H9 (cell line): ENCODE measurements around the gene TMEM170B. TPM values are rescaled to one million over a fixed set of nuclear protein-coding genes. Genes with fewer than 3 reads are reported as not detected.

ENCODE experiments used
- DNase-seq: peaks from one replicate; pipeline ENCODE4 v3.0.0-alpha.2; 2017
- H2AFZ ChIP-seq: one replicate; pipeline ENCODE4 v1.6.1; 2013; ENCODE audit warnings: mild to moderate bottlenecking, low read length, control low read depth, moderate library complexity
- H2AK5ac ChIP-seq: 2 replicates; pipeline ENCODE4 v1.6.1; 2013; ENCODE audit warnings: low read length, control low read depth, mixed read lengths; ENCODE audit not compliant: insufficient read length
- H2BK120ac ChIP-seq: one replicate; pipeline ENCODE4 v1.6.1; 2013; ENCODE audit warnings: low read depth, mild to moderate bottlenecking, low read length, control low read depth, inconsistent platforms; ENCODE audit not compliant: poor library complexity, severe bottlenecking
- H2BK12ac ChIP-seq: 2 replicates; pipeline ENCODE4 v1.6.1; 2013; ENCODE audit warnings: low read length, control low read depth, mixed read lengths, low read depth; ENCODE audit not compliant: insufficient read length
- H2BK15ac ChIP-seq: 2 replicates; pipeline ENCODE4 v1.6.1; 2013; ENCODE audit warnings: low read depth, low read length, control low read depth
- H2BK20ac ChIP-seq: one replicate; pipeline ENCODE4 v1.6.1; 2013; ENCODE audit warnings: low read depth, mild to moderate bottlenecking, low read length, control low read depth, inconsistent platforms; ENCODE audit not compliant: poor library complexity, severe bottlenecking
- H2BK5ac ChIP-seq: 2 replicates; pipeline ENCODE4 v1.6.1; 2013; ENCODE audit warnings: low read length, control low read depth, mixed read lengths; ENCODE audit not compliant: insufficient read length
- H3K14ac ChIP-seq: 2 replicates; pipeline ENCODE4 v1.6.1; 2013; ENCODE audit warnings: low read length, control low read depth; ENCODE audit not compliant: insufficient read depth
- H3K18ac ChIP-seq: 2 replicates; pipeline ENCODE4 v1.6.1; 2013; ENCODE audit warnings: low read depth, mild to moderate bottlenecking, mixed read lengths, low read length, control low read depth; ENCODE audit not compliant: insufficient read length
- H3K23ac ChIP-seq: 2 replicates; pipeline ENCODE4 v1.6.1; 2013; ENCODE audit warnings: low read length, control low read depth, mixed read lengths, low read depth; ENCODE audit not compliant: insufficient read length
- H3K23me2 ChIP-seq: 2 replicates; pipeline ENCODE4 v1.6.1; 2013; ENCODE audit warnings: low read depth, mild to moderate bottlenecking, mixed read lengths, low read length, control low read depth; ENCODE audit not compliant: insufficient read length, poor library complexity, severe bottlenecking
- H3K27ac ChIP-seq: 2 replicates; pipeline ENCODE4 v1.5.1; 2013; ENCODE audit warnings: low read length, control low read depth, mixed read lengths, low read depth; ENCODE audit not compliant: insufficient read length
- H3K27me3 ChIP-seq: 2 replicates; pipeline ENCODE4 v1.6.1; 2013; ENCODE audit warnings: low read length, control low read depth, inconsistent platforms; ENCODE audit not compliant: insufficient read depth
- H3K4ac ChIP-seq: 2 replicates; pipeline ENCODE4 v1.6.1; 2013; ENCODE audit warnings: low read depth, mild to moderate bottlenecking, control low read depth, inconsistent platforms, low read length, moderate library complexity
- H3K4me1 ChIP-seq: 2 replicates; pipeline ENCODE4 v1.6.1; 2013; ENCODE audit warnings: low read length, control low read depth, inconsistent platforms; ENCODE audit not compliant: insufficient read depth
- H3K4me2 ChIP-seq: 2 replicates; pipeline ENCODE4 v1.6.1; 2013; ENCODE audit warnings: low read length, control low read depth, mixed read lengths; ENCODE audit not compliant: insufficient read length, insufficient read depth
- H3K56ac ChIP-seq: 2 replicates; pipeline ENCODE4 v1.6.1; 2013; ENCODE audit warnings: low read depth, mild to moderate bottlenecking, mixed read lengths, low read length, control low read depth; ENCODE audit not compliant: insufficient read length
- H3K79me1 ChIP-seq: 2 replicates; pipeline ENCODE4 v1.6.1; 2013; ENCODE audit warnings: low read depth, mild to moderate bottlenecking, moderate library complexity, low read length, control low read depth, inconsistent platforms; ENCODE audit not compliant: insufficient read depth, poor library complexity, severe bottlenecking
- H3K79me2 ChIP-seq: 2 replicates; pipeline ENCODE4 v1.6.1; 2013; ENCODE audit warnings: low read length, control low read depth, inconsistent platforms; ENCODE audit not compliant: insufficient read depth
- H3K9ac ChIP-seq: 2 replicates; pipeline ENCODE4 v1.6.1; 2013; ENCODE audit warnings: low read length, control low read depth, mixed read lengths; ENCODE audit not compliant: insufficient read length; ENCODE audit errors: extremely low read depth
- H3K9me3 ChIP-seq: one replicate; pipeline ENCODE4 v1.6.1; 2013; ENCODE audit warnings: low read depth, low read length, inconsistent platforms; ENCODE audit not compliant: control insufficient read depth
- H3T11ph ChIP-seq: one replicate; pipeline ENCODE4 v1.6.1; 2013; ENCODE audit warnings: mild to moderate bottlenecking, low read length, control low read depth, inconsistent platforms
- H4K20me1 ChIP-seq: one replicate; pipeline ENCODE4 v1.6.1; 2013; ENCODE audit not compliant: control insufficient read depth, insufficient read length, insufficient read depth
- H4K5ac ChIP-seq: 2 replicates; pipeline ENCODE4 v1.6.1; 2013; ENCODE audit warnings: low read depth, mild to moderate bottlenecking, mixed read lengths, low read length, control low read depth; ENCODE audit not compliant: insufficient read length
- H4K8ac ChIP-seq: replicated peaks from 2 replicates; pipeline ENCODE4 v1.6.1; 2013; ENCODE audit warnings: low read length, control low read depth, mixed read lengths, low read depth; ENCODE audit not compliant: insufficient read length
- H4K91ac ChIP-seq: 2 replicates; pipeline ENCODE4 v1.6.1; 2013; ENCODE audit warnings: low read depth, mild to moderate bottlenecking, moderate library complexity, mixed read lengths, low read length, control low read depth; ENCODE audit not compliant: insufficient read length
- H3K27ac Mint-ChIP-seq, 3 experiments: 2 replicates in 2 of 3; 3 replicates in 1 of 3; pipeline ENCODE4 v1.8.0; 2020 to 2021; ENCODE audit warnings: mixed read lengths in 3 of 3, mild to moderate bottlenecking in 1 of 3, moderate library complexity in 1 of 3
- H3K27me3 Mint-ChIP-seq: 2 replicates; pipeline ENCODE4 v1.8.0; 2021; ENCODE audit warnings: low read depth, mild to moderate bottlenecking, moderate library complexity, mixed read lengths
- H3K36me3 Mint-ChIP-seq, 3 experiments: 2 replicates in 2 of 3; 3 replicates in 1 of 3; pipeline ENCODE4 v1.8.0; 2020 to 2021; ENCODE audit warnings: low read depth in 3 of 3, mixed read lengths in 3 of 3; ENCODE audit not compliant: insufficient read depth in 1 of 3
- H3K4me1 Mint-ChIP-seq, 2 experiments: 2 replicates each; pipeline ENCODE4 v1.8.0; 2020; ENCODE audit warnings: mixed read lengths in 2 of 2
- H3K4me3 Mint-ChIP-seq, 2 experiments: 2 replicates in 1 of 2; 3 replicates in 1 of 2; pipeline ENCODE4 v1.8.0; 2020 to 2021; ENCODE audit warnings: mild to moderate bottlenecking in 2 of 2, mixed read lengths in 2 of 2, moderate library complexity in 1 of 2
- H3K9me3 Mint-ChIP-seq, 2 experiments: 2 replicates in 1 of 2; 3 replicates in 1 of 2; pipeline ENCODE4 v1.8.0; 2020; ENCODE audit warnings: mild to moderate bottlenecking in 2 of 2, mixed read lengths in 2 of 2, moderate library complexity in 1 of 2
- CTCF ChIP-seq: fragments of 200-600 bp; sonication (generic); conservative IDR thresholded peaks from 3 replicates; pipeline ENCODE4 v1.8.0; 2021; ENCODE audit warnings: antibody characterized with exemption, mild to moderate bottlenecking
- WGBS: extraction: QIAGEN DNeasy Blood & Tissue Kit; methylation state at CpG from one replicate; pipeline ENCODE4 v1.1.7; 2013; ENCODE audit warnings: missing lambda C conversion rate, low lambda C conversion rate, mixed read lengths; ENCODE audit not compliant: insufficient read length; ENCODE audit errors: extremely low coverage; 5-methylcytosine and 5-hydroxymethylcytosine counted together
- total RNA-seq: library from RNA; stranded (reverse); gene quantifications from 2 replicates; pipeline ENCODE4 v1.2.1, GENCODE V29; 2021

Gene TMEM170B
- total RNA-seq, 1 experiment from 2014 or later = 2.9 TPM

- H3K56ac ChIP-seq = no peak overlapping the region
- H2BK12ac ChIP-seq = no peak overlapping the region
- TF ChIP-seq CTCF = no peak
- no peak overlapping the region for H3K27ac Mint-ChIP-seq
- no peak overlapping the region for H2BK5ac ChIP-seq
- H3K9ac ChIP-seq = no peak overlapping the region
- H3K18ac ChIP-seq = no peak overlapping the region
- no CpG with 5 or more reads among the region's 7 CpGs for WGBS
- H3K27ac ChIP-seq = no peak overlapping the region
- H3K79me2 ChIP-seq = no peaks in the 10 kb centered on the region
- H3K14ac ChIP-seq = no peak overlapping the region
- H3K79me1 ChIP-seq = no peaks in the 10 kb centered on the region
- H2BK15ac ChIP-seq = no peak overlapping the region
- no peak overlapping the region for H3K23ac ChIP-seq
- no peak overlapping the region for H3K4ac ChIP-seq
- no peak overlapping the region for H2BK20ac ChIP-seq
- no peaks in the 10 kb centered on the region for H4K20me1 ChIP-seq
- no peak overlapping the region for H4K5ac ChIP-seq
- no peaks in the 10 kb centered on the region for H3K9me3 ChIP-seq
- DNase-seq = no peak
- no peak overlapping the region for H2AK5ac ChIP-seq
- H3T11ph ChIP-seq = no peak overlapping the region
- H3K27me3 ChIP-seq = no peaks in the 10 kb centered on the region
- no peak overlapping the region for H4K91ac ChIP-seq
- no peaks in the 10 kb centered on the region for H3K23me2 ChIP-seq
- H4K8ac ChIP-seq = no peak overlapping the region
- H3K4me1 ChIP-seq = peaks cover 6% of the 10 kb centered on the region; the same call in 1 of the 2 replicates
- peaks cover 27 to 31% of the 10 kb centered on the region in 2 experiments for H3K4me1 Mint-ChIP-seq
- H3K9me3 Mint-ChIP-seq = no peaks in the 10 kb centered on the region; a peak in 2 of 5 replicates
- no peak overlapping the region for H3K4me3 Mint-ChIP-seq
- H2BK120ac ChIP-seq = no peak overlapping the region
- no peak overlapping the region for H2AFZ ChIP-seq
- H3K4me2 ChIP-seq = no peak overlapping the region
- peaks cover 0 to 2% (median 0%) of the 10 kb centered on the region in 3 experiments; a peak in 2 of 7 replicates for H3K36me3 Mint-ChIP-seq
- H3K27me3 Mint-ChIP-seq = peaks cover 3% of the 10 kb centered on the region
Observed at GRCh38 chr6:11600251-11600650, 62.7 kb downstream of the TMEM170B start.
